ENCODE results near the gene HORMAD2. TPM values are rescaled to one million over a fixed set of nuclear protein-coding genes. Genes with fewer than 3 reads are reported as not detected.

The HORMAD2 gene
- total and polyA plus RNA-seq, 2 donors (not counting 3 experiments of a cell fraction or from before 2014, with no cell fraction given) = not detected

DNA sequence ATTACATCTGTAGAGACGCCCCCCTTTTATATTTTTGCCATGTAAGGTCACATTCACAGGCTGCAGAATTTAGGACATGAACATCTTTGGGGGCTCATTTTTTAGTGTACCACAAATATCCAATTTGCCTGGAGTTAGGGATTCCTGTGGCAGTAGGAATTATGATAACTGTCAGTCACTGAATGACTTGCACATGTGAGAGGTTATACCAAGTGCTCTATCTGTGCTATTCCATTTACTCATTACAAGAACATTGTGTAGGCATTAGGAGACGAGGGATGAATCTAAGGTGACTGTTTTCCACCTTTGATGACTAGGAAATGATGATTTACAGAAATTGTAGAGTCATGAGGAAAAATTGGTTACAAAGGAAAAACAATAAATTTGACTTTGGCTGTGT is 87.0 kb downstream of the HORMAD2 start:
- dilution Hi-C loops (cut with MboI; ENCODE audit: extremely low pct_ligation_motif_present, low sequenced_read_pairs) = no loop called here
- no peaks in the 10 kb centered on the region for H3K4me1 ChIP-seq (ENCODE audit: control insufficient read depth, extremely low read depth, insufficient read depth, low read length)
- no peaks in the 10 kb centered on the region for H3K9me3 ChIP-seq (replicated peaks; ENCODE audit: control insufficient read depth, insufficient read depth, low read length)
- H3K36me3 ChIP-seq (ENCODE audit: control insufficient read depth in 2 of 2, extremely low read depth in 1 of 2, insufficient read depth in 2 of 2, low read length in 2 of 2) = no peaks in the 10 kb centered on the region
- no peak overlapping the region for H2AFZ ChIP-seq (ENCODE audit: low read depth, low read length)
- no TSS peak for BruUV-seq (replicated peaks)
- no peaks in the 10 kb centered on the region for H3K9me1 ChIP-seq (replicated peaks; ENCODE audit: control insufficient read depth, extremely low read depth, insufficient read depth, low read length)
- H3K79me2 ChIP-seq (ENCODE audit: control insufficient read depth, insufficient read depth, low read length) = no peaks in the 10 kb centered on the region
- POLR2A ChIA-PET = no interaction called here
- no peaks in the 10 kb centered on the region for H4K20me1 ChIP-seq (replicated peaks; ENCODE audit: control insufficient read depth, extremely low read depth, insufficient read depth, low read length)
- no peak overlapping the region for H3K27ac ChIP-seq (ENCODE audit: insufficient read depth, low read depth, low read length)
- no peak overlapping the region for H3K9ac ChIP-seq (replicated peaks; ENCODE audit: extremely low read depth, insufficient read depth, low read length)
- peaks cover 38 to 70% of the 10 kb centered on the region in 2 experiments for H3K27me3 ChIP-seq (ENCODE audit: control insufficient read depth in 2 of 2, insufficient read depth in 2 of 2, low read length in 2 of 2)
- H3K4me3 ChIP-seq (replicated peaks in 1 of 3; ENCODE audit: insufficient read depth in 1 of 3, low read depth in 1 of 3, low read length in 3 of 3) = no peak overlapping the region
- H3K4me2 ChIP-seq (ENCODE audit: insufficient read depth, low read length) = no peak overlapping the region
- FAIRE-seq = no peak
- intact Hi-C loops (cut with micrococcal nuclease) = no loop called here
- no peak for TF ChIP-seq GATA2 (IDR thresholded peaks at IDR 0.05; ENCODE audit: insufficient read depth, insufficient read length, low read depth, low read length)
- no peak for TF ChIP-seq POLR2A (IDR thresholded peaks at IDR 0.05; ENCODE audit: low read depth, low read length)
- TF ChIP-seq POLR2AphosphoS5 (IDR thresholded peaks at IDR 0.05; ENCODE audit: insufficient read depth, low read depth, low read length) = no peak
- no peak for TF ChIP-seq EZH2 (IDR thresholded peaks at IDR 0.05; ENCODE audit: borderline replicate concordance, low read depth, low read length, severe bottlenecking)
- TF ChIP-seq MYC (IDR thresholded peaks at IDR 0.05; ENCODE audit: low read depth, low read length) = no peak
- TF ChIP-seq FOS (IDR thresholded peaks at IDR 0.05; ENCODE audit: borderline replicate concordance, insufficient read depth, low read length) = no peak
- no peak for TF ChIP-seq JUN (IDR thresholded peaks at IDR 0.05; ENCODE audit: borderline replicate concordance, insufficient read depth, insufficient read length, low read depth)
- TF ChIP-seq, protein P1, sequence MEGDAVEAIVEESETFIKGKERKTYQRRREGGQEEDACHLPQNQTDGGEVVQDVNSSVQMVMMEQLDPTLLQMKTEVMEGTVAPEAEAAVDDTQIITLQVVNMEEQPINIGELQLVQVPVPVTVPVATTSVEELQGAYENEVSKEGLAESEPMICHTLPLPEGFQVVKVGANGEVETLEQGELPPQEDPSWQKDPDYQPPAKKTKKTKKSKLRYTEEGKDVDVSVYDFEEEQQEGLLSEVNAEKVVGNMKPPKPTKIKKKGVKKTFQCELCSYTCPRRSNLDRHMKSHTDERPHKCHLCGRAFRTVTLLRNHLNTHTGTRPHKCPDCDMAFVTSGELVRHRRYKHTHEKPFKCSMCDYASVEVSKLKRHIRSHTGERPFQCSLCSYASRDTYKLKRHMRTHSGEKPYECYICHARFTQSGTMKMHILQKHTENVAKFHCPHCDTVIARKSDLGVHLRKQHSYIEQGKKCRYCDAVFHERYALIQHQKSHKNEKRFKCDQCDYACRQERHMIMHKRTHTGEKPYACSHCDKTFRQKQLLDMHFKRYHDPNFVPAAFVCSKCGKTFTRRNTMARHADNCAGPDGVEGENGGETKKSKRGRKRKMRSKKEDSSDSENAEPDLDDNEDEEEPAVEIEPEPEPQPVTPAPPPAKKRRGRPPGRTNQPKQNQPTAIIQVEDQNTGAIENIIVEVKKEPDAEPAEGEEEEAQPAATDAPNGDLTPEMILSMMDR (IDR thresholded peaks at IDR 0.05; ENCODE audit: extremely low read depth in 1 of 2, insufficient read depth in 1 of 2, low read depth in 1 of 2, low read length in 2 of 2) = no peak
- no peak for DNase-seq (ENCODE audit: low read depth, low spot score)
- CTCF ChIA-PET = interaction anchor here (1.5 kb wide), 1 partner anchor 14 kb away, joined by 3 read pairs; no protein-coding TSS in a partner anchor

Data from endothelial cell of umbilical vein (primary cell).